Measurements from ENCODE around the gene PLEKHH2. TPM values are rescaled to one million over a fixed set of nuclear protein-coding genes. Genes with fewer than 3 reads are reported as not detected.

Gene PLEKHH2
- total RNA-seq, 4 donors from 2014 or later = 44.6 to 78.7 (median 48.0) TPM

DNA sequence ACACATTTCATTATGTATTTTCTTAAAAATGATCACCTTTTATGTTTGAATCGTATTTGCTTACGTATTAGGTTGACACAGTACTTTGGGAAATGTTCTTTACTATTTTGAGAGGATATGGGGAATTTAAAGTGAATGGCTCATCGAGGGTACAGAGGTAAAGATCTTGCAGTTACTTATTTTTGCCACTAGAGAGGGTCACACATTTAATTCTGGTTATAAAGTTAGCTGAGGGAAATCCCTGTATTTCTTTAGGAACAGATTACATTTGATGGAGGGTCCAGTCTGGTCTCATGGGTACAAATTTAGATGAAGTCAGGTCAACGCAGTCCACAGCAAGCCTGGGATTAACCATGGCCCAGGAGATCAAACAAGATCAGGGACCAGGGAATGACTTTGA lies 161.2 kb downstream of the PLEKHH2 start:
- 64 to 76% methylated on average over 4 of the region's 4 CpGs for WGBS, 2 donors
- H3K4me3 ChIP-seq = no peak overlapping the region
- no peaks in the 10 kb centered on the region for H3K4me1 ChIP-seq
- TF ChIP-seq, protein P1, sequence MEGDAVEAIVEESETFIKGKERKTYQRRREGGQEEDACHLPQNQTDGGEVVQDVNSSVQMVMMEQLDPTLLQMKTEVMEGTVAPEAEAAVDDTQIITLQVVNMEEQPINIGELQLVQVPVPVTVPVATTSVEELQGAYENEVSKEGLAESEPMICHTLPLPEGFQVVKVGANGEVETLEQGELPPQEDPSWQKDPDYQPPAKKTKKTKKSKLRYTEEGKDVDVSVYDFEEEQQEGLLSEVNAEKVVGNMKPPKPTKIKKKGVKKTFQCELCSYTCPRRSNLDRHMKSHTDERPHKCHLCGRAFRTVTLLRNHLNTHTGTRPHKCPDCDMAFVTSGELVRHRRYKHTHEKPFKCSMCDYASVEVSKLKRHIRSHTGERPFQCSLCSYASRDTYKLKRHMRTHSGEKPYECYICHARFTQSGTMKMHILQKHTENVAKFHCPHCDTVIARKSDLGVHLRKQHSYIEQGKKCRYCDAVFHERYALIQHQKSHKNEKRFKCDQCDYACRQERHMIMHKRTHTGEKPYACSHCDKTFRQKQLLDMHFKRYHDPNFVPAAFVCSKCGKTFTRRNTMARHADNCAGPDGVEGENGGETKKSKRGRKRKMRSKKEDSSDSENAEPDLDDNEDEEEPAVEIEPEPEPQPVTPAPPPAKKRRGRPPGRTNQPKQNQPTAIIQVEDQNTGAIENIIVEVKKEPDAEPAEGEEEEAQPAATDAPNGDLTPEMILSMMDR (IDR thresholded peaks at IDR 0.05) = no peak
- TF ChIP-seq EP300 (IDR thresholded peaks at IDR 0.05) (no peak), POLR2A (IDR thresholded peaks at IDR 0.05) (no peak)
- no peak overlapping the region for H3K27ac ChIP-seq
- H3K9me3 ChIP-seq = no peaks in the 10 kb centered on the region
- DNase-seq (ENCODE audit: low spot score in 2 of 2) = no peak
- no peaks in the 10 kb centered on the region for H3K27me3 ChIP-seq
- peaks cover 0 to 44% (median 0%) of the 10 kb centered on the region in 3 donors for H3K36me3 ChIP-seq

DNA sequence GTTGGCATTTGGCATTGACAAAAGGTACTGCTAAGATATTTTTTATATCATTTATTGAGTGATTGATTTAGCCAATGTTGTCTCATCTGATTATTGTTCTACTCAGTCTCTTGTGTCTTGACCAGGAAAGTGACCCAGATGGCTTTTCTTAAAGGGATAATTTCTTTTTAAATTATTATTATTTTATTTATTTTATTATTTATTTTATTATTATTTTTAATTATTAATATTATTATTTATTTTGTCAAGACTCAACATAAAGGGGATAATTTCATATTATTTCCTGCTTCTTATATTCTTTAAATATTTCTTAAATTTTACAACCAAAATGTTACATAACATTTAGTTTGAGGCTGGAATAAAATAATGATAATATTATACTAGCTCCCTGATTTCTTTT lies 163.8 kb downstream of the PLEKHH2 start:
- Histone ChIP-seq H3K9me3 (no peaks in the 10 kb centered on the region), H3K4me3 (no peak overlapping the region), H3K36me3 (peaks cover 0 to 48% (median 0%) of the 10 kb centered on the region in 3 donors), H3K27me3 (no peaks in the 10 kb centered on the region), H3K4me1 (no peaks in the 10 kb centered on the region), H3K27ac (no peak overlapping the region)
- TF ChIP-seq, protein P1 (IDR thresholded peaks at IDR 0.05) = no peak
- TF ChIP-seq POLR2A (IDR thresholded peaks at IDR 0.05) = no peak
- no peak for TF ChIP-seq EP300 (IDR thresholded peaks at IDR 0.05)
- no peak for DNase-seq (ENCODE audit: low spot score in 2 of 2)

DNA sequence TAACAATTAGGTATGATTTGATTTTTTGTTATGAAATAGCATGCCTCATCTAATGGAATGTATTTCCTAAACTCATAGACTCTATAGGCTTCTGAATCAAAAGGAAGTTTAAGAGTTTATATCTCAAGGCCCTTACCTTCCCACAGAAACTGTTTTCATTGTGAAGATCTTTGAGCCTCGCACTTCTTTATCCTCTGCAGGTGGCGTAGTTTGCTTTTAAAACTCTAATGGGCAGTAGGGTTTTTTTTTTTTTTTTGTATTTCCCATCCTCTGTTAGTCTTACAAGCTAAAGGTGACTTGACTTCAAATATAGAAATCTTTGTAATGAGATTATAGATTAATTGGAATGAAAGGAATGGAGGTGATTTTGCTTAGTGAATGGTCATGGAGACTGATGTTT lies 165.1 kb downstream of the PLEKHH2 start:
- Histone ChIP-seq H3K9me3 (no peaks in the 10 kb centered on the region), H3K27ac (no peak overlapping the region), H3K36me3 (peaks cover 0 to 50% (median 0%) of the 10 kb centered on the region in 3 donors), H3K4me3 (no peak overlapping the region), H3K27me3 (no peaks in the 10 kb centered on the region), H3K4me1 (no peaks in the 10 kb centered on the region)
- TF ChIP-seq, protein P1 (IDR thresholded peaks at IDR 0.05) = no peak
- TF ChIP-seq POLR2A (IDR thresholded peaks at IDR 0.05) (no peak), EP300 (IDR thresholded peaks at IDR 0.05) (no peak)
- WGBS, 2 donors = 94 to 95% methylated on average over 2 of the region's 2 CpGs
- no peak for DNase-seq (ENCODE audit: low spot score in 2 of 2)

DNA sequence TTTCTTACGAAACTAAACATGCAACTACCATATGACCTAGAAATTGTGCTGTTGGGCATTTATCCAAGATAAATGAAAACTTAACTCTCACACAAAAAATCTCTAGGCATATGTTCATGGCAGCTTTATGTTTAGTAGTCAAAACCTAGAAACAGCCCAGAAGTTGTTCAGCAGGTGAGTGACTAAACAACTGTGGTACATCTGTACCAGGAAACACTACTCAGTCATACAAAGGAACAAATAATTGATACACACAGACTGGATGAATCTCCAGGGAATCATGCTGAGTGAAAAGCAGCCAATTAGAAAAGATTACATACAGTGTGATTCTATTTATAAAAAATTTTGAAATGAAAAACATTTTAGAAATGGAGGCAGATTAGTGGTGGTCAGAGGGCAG lies 166.1 kb downstream of the PLEKHH2 start:
- Histone ChIP-seq H3K4me1 (no peaks in the 10 kb centered on the region), H3K36me3 (peaks cover 0 to 50% (median 0%) of the 10 kb centered on the region in 3 donors), H3K27ac (no peak overlapping the region), H3K27me3 (no peaks in the 10 kb centered on the region), H3K9me3 (no peaks in the 10 kb centered on the region), H3K4me3 (no peak overlapping the region)
- no peak for TF ChIP-seq EP300 (IDR thresholded peaks at IDR 0.05)
- no peak for TF ChIP-seq POLR2A (IDR thresholded peaks at IDR 0.05)
- TF ChIP-seq, protein P1 (IDR thresholded peaks at IDR 0.05) = no peak
- DNase-seq (ENCODE audit: low spot score in 2 of 2) = no peak
- 73 to 74% methylated on average over 1 of the region's 1 CpG for WGBS, 2 donors

DNA sequence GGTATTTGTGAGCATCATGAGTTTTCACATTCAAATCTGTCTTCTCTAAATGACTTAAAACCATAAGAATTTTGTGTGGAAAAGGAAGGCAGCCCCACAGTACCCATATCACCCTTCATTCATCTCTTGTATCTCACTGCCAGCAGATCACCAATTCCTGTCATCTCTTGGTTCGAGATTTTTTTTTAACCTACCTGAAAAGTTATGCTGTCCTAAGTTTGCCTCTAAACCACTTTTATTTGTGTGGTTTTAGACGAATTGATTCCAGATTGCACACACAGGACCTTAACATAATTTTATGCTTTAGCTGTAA lies 169.6 kb downstream of the PLEKHH2 start:
- H3K36me3 ChIP-seq = peaks cover 0 to 78% (median 4%) of the 10 kb centered on the region in 3 donors
- H3K4me3 ChIP-seq = no peak overlapping the region
- H3K27me3 ChIP-seq = no peaks in the 10 kb centered on the region
- WGBS, 2 donors = 85 to 86% methylated on average over 2 of the region's 2 CpGs
- no peaks in the 10 kb centered on the region for H3K4me1 ChIP-seq
- H3K27ac ChIP-seq = no peak overlapping the region
- no peak for DNase-seq (ENCODE audit: low spot score in 2 of 2)
- H3K9me3 ChIP-seq = no peaks in the 10 kb centered on the region
- TF ChIP-seq EP300 (IDR thresholded peaks at IDR 0.05) (no peak), POLR2A (IDR thresholded peaks at IDR 0.05) (no peak)
- TF ChIP-seq, protein P1 (IDR thresholded peaks at IDR 0.05) = no peak
